Progenitor cell of endocrine pancreas (in vitro differentiated cells): ENCODE data around the gene BMPR1B. TPM values are rescaled to one million over a fixed set of nuclear protein-coding genes. Genes with fewer than 3 reads are reported as not detected.

ENCODE experiments used
- DNase-seq: peaks from one replicate; pipeline ENCODE4 v3.0.0; 2021; ENCODE audit warnings: low spot score; ENCODE audit not compliant: unreplicated experiment
- H3K27ac Mint-ChIP-seq: 2 replicates; pipeline ENCODE4 v1.8.0; 2021; ENCODE audit warnings: mild to moderate bottlenecking, moderate library complexity, mixed read lengths
- H3K27me3 Mint-ChIP-seq: 2 replicates; pipeline ENCODE4 v1.8.0; 2021; ENCODE audit warnings: mixed read lengths
- H3K36me3 Mint-ChIP-seq: 2 replicates; pipeline ENCODE4 v1.8.0; 2022; ENCODE audit warnings: mixed read lengths; ENCODE audit not compliant: insufficient read depth
- H3K4me1 Mint-ChIP-seq: 2 replicates; pipeline ENCODE4 v1.8.0; 2021; ENCODE audit warnings: low read depth, mixed read lengths
- H3K4me3 Mint-ChIP-seq: 2 replicates; pipeline ENCODE4 v1.8.0; 2021; ENCODE audit warnings: low read depth, mild to moderate bottlenecking, moderate library complexity, mixed read lengths
- H3K9me3 Mint-ChIP-seq: 2 replicates; pipeline ENCODE4 v1.8.0; 2021; ENCODE audit warnings: low read depth, mixed read lengths
- long read RNA-seq: library from polyadenylated mRNA; unstranded; transcript quantifications from one replicate; pipeline ENCODE4 v2.0.0, GENCODE V29; 2020
- total RNA-seq: library from RNA; stranded (reverse); gene quantifications from 2 replicates; pipeline ENCODE4 v1.2.1, GENCODE V29; 2021
- TF ChIP-seq, protein P1 (sequence below): fragments of 200-600 bp; sonication (generic); IDR thresholded peaks from one replicate; pipeline ENCODE4 v1.5.0; 2021; ENCODE audit warnings: antibody characterized with exemption, mild to moderate bottlenecking; ENCODE audit not compliant: unreplicated experiment

BMPR1B gene
- total RNA-seq = 21.1 and 23.2 TPM in 2 replicates
- long read RNA-seq, full-length matches to known transcripts = 9 of 15 reads
- long read RNA-seq, partial matches to known transcripts = 2 of 15 reads
- long read RNA-seq, other reads (novel, unspliced or antisense) = 4 of 15 reads

DNA sequence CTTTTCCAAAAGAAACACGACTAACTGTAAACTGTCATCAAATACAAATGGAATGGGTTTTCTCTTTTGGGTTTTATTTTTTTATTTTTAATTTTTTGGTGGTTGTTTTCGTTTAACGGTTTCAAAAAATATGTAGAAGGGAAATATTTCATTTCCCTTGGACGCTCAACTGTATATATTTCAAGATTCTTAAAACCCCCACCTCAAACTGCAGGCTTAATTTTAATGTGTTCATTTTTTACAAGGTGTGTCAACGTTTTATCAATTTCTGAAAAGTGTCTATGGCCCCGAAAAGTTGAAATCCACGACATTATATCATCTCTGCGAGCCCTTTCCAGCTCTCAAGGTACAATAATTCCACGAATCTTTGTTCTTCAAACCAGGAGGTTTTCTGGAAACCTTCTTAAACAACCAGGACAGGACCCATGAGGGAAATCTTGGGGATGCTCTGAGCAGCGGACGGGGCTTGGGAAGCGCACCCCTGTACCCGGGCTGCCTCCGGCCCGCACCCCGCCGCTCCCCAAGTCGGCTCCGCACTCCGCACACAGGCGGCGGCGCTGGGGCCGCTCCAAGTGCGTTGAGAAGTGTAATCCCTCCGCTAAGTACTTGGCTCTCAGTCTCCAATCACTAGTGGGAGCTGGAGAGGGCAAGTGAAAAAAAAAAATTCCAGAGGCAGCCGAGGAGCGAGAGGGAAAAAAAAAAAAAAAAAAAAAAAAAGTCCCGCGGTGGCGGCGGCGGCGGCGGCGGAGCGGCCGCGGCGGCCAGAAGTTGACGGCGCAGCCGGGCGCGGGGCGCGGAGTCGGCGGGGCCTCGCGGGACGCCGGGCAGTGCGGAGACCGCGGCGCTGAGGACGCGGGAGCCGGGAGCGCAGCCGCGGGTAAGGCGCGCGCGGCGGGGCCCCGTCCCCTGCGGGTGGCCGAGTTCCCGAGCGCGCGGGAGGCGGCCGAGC, at the start of gene BMPR1B:
Gene BMPR1B (plus strand): TSS at position 764 of the 949 bp plus-strand sequence. CDS start 346,470 bp downstream, outside the sequence.
- H3K4me1 Mint-ChIP-seq = peaks cover 18% of the 10 kb centered on the region

DNA sequence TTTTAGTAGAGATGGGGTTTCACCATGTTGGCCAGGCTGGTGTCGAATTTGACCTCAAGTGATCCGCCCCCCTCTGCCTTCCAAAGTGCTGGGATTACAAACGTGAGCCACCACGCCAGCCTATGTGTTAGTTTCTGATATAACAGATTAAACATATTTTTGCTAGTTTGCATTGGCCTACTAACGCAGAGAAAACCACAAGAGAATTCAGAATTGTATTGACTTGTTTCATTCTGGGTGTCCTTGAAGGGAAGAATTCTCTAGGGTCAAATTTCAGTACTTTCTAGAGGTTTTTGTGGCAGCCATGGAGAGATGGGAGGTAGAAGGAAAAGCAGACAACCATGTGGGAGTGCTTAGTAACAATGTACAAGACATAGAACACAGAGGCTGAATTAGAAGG, 46.1 kb upstream of the BMPR1B start:
- H3K4me1 Mint-ChIP-seq = peaks cover 3% of the 10 kb centered on the region
- DNase-seq = no peak
- H3K27ac Mint-ChIP-seq = no peak overlapping the region
- H3K9me3 Mint-ChIP-seq = no peaks in the 10 kb centered on the region
- no peak overlapping the region for H3K4me3 Mint-ChIP-seq
- TF ChIP-seq, protein P1, sequence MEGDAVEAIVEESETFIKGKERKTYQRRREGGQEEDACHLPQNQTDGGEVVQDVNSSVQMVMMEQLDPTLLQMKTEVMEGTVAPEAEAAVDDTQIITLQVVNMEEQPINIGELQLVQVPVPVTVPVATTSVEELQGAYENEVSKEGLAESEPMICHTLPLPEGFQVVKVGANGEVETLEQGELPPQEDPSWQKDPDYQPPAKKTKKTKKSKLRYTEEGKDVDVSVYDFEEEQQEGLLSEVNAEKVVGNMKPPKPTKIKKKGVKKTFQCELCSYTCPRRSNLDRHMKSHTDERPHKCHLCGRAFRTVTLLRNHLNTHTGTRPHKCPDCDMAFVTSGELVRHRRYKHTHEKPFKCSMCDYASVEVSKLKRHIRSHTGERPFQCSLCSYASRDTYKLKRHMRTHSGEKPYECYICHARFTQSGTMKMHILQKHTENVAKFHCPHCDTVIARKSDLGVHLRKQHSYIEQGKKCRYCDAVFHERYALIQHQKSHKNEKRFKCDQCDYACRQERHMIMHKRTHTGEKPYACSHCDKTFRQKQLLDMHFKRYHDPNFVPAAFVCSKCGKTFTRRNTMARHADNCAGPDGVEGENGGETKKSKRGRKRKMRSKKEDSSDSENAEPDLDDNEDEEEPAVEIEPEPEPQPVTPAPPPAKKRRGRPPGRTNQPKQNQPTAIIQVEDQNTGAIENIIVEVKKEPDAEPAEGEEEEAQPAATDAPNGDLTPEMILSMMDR = no peak
- no peaks in the 10 kb centered on the region for H3K27me3 Mint-ChIP-seq
- no peaks in the 10 kb centered on the region for H3K36me3 Mint-ChIP-seq

More for the DNA sequence above, at the start of gene BMPR1B:
- Mint-ChIP-seq H3K27me3 (peaks cover 4% of the 10 kb centered on the region), H3K36me3 (no peaks in the 10 kb centered on the region), H3K4me3 (peak within 1 kb of the TSS; percentile 83), H3K27ac (peak within 1 kb of the TSS; percentile 92), H3K9me3 (no peaks in the 10 kb centered on the region)
- peak; percentile 39 for DNase-seq
- TF ChIP-seq, protein P1 = peak; percentile 12

DNA sequence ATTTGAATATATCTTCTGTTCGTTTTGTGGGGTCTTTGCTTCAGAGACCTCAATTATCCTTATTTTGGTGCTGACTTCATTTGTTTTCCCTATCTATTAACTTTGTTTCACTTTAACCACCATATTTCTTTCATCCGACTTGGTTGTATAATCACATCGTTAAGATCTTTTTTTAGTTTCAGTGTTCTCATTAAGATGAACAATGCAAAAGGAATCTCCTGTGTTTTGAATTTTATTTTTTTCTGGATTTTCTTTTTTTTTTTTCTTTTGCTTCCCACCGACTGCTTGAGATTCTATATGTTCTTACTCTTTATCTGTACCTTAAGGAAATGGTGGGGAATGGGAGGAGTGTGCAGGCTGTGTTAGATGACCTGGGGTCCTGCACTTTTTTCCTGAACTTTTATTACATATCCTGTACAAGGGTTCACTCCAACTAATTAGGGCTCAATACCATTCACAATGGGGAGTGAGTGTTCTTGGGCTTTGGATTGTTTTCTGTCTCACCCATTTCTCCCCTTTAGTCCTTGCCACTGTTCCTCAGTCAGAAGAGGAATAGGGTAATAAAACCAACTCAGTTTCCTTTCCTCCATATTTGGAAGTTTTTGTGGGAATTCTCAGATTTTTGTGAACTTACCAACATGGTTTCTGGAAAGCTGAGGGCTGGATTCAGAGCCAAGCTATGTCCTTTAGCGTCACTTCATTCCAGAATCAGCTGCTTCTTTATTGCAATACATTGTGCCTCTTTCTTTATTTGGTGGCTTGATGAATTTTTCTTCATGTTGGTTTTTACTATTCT, 43.2 kb upstream of the BMPR1B start:
- H3K4me3 Mint-ChIP-seq = no peak overlapping the region
- H3K27ac Mint-ChIP-seq = no peak overlapping the region
- no peaks in the 10 kb centered on the region for H3K27me3 Mint-ChIP-seq
- TF ChIP-seq, protein P1 = no peak
- DNase-seq = no peak
- peaks cover 3% of the 10 kb centered on the region for H3K4me1 Mint-ChIP-seq
- peaks cover 11% of the 10 kb centered on the region for H3K9me3 Mint-ChIP-seq
- peaks cover 5% of the 10 kb centered on the region for H3K36me3 Mint-ChIP-seq

DNA sequence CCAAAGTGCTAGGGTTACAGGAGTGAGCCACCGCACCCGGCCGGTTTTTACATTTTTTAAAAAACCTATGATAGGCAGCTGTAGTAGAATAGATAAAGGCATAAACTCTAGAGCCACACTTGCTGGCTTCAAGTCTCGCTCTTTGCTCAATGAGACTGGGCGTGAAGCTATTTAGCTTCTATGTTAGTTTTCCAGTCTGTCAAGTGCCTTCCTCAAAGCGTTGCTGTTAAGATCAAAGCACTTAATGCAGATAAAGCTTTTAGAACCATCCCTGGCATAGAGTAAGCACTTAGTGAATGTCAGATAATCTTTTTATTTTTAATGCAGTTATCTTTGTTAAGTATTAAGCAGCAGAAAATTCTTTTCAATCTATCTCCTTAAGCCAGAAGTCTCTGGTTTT, 42.0 kb upstream of the BMPR1B start:
- TF ChIP-seq, protein P1 = no peak
- Mint-ChIP-seq H3K27me3 (no peaks in the 10 kb centered on the region), H3K36me3 (peaks cover 6% of the 10 kb centered on the region), H3K4me1 (peaks cover 3% of the 10 kb centered on the region), H3K9me3 (peaks cover 13% of the 10 kb centered on the region), H3K27ac (no peak overlapping the region), H3K4me3 (no peak overlapping the region)
- DNase-seq = no peak

DNA sequence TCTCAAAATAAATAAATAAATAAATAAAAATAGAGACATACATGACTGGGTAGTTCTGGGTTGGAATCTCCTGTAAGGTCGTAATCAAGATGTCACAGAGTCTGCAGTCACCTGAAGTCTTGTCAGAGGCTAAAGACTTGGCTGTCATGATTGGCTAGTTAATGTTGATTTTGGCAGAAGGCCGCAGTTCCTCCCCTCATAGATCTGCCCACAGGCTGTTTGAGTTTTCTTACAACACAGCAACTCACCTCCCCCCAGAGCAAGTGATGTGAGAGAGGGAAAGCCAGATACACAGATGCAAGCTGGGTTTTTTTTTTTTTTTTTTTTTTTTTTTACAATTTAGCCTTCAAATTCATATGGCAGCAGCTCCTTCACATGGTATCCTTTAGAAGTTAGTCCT, 36.4 kb upstream of the BMPR1B start:
- Mint-ChIP-seq H3K27ac (no peak overlapping the region), H3K4me1 (peaks cover 34% of the 10 kb centered on the region), H3K27me3 (no peaks in the 10 kb centered on the region), H3K9me3 (peaks cover 13% of the 10 kb centered on the region), H3K36me3 (peaks cover 6% of the 10 kb centered on the region), H3K4me3 (no peak overlapping the region)
- DNase-seq = no peak
- TF ChIP-seq, protein P1 = no peak
